Common myeloid progenitor, CD34-positive (primary cell): ENCODE results near the gene ERH.

ENCODE experiments used
- CTCF ChIA-PET: fragments of 350-600 bp; sonication (Branson Sonifier 250); formaldehyde crosslinking; loops from one replicate; lab custom pipeline; 2021; ENCODE audit warnings: antibody characterized with exemption; lab: Charles Lee
- POLR2A ChIA-PET: fragments of 350-600 bp; sonication (Branson Sonifier 250); formaldehyde crosslinking; loops from one replicate; lab custom pipeline; 2021; ENCODE audit warnings: antibody characterized with exemption; lab: Charles Lee
- DNase-seq, 3 donors: peaks; one replicate each; pipeline versions ENCODE4 v3.0.0 to v3.0.0-alpha.2; 2013
- H3K27ac ChIP-seq, 2 experiments: 1 replicate in 1 of 2; 2 replicates in 1 of 2; pipeline ENCODE4 v1.7.0; 2013; ENCODE audit warnings: inconsistent platforms in 2 of 2, low read length in 2 of 2, mild to moderate bottlenecking in 2 of 2, low read depth in 1 of 2, moderate library complexity in 1 of 2; ENCODE audit not compliant: severe bottlenecking in 2 of 2, insufficient read depth in 1 of 2, poor library complexity in 1 of 2
- H3K27me3 ChIP-seq, 5 experiments: replicated peaks in 2 of 5; 1 replicate in 3 of 5; 2 replicates in 2 of 5; pipeline versions ENCODE4 v1.6.1 to v1.7.0; 2013; ENCODE audit warnings: low read length in 4 of 5, mild to moderate bottlenecking in 2 of 5, moderate library complexity in 2 of 5, inconsistent platforms in 1 of 5; ENCODE audit not compliant: insufficient read depth in 5 of 5, control insufficient read depth in 4 of 5
- H3K36me3 ChIP-seq, 4 experiments: 1 replicate in 2 of 4; 2 replicates in 2 of 4; pipeline versions ENCODE4 v1.6.1 to v1.7.0; 2013; ENCODE audit warnings: low read length in 3 of 4, control low read depth in 1 of 4, mild to moderate bottlenecking in 1 of 4; ENCODE audit not compliant: control insufficient read depth in 4 of 4, insufficient read depth in 4 of 4
- H3K4me1 ChIP-seq, 4 experiments: 1 replicate in 3 of 4; 2 replicates in 1 of 4; pipeline versions ENCODE4 v1.6.1 to v1.7.1; 2013; ENCODE audit warnings: low read length in 3 of 4, mild to moderate bottlenecking in 3 of 4, control low read depth in 1 of 4, inconsistent platforms in 1 of 4, moderate library complexity in 1 of 4; ENCODE audit not compliant: control insufficient read depth in 4 of 4, insufficient read depth in 4 of 4; ENCODE audit errors: control extremely low read depth in 1 of 4
- H3K4me3 ChIP-seq, 7 experiments: 1 replicate in 4 of 7; 2 replicates in 3 of 7; pipeline versions ENCODE4 v1.5.1 to v1.7.0; 2013; ENCODE audit warnings: mild to moderate bottlenecking in 7 of 7, low read length in 6 of 7, moderate library complexity in 6 of 7, inconsistent platforms in 2 of 7, low read depth in 2 of 7, control low read depth in 1 of 7; ENCODE audit not compliant: insufficient read depth in 4 of 7, control insufficient read depth in 1 of 7; ENCODE audit errors: extremely low read depth in 1 of 7
- H3K9me3 ChIP-seq, 5 experiments: 1 replicate in 4 of 5; 2 replicates in 1 of 5; pipeline versions ENCODE4 v1.6.1 to v1.7.1; 2013; ENCODE audit warnings: low read length in 4 of 5, mild to moderate bottlenecking in 2 of 5, inconsistent platforms in 1 of 5, low read depth in 1 of 5, moderate library complexity in 1 of 5; ENCODE audit not compliant: control insufficient read depth in 4 of 5, insufficient read depth in 2 of 5; ENCODE audit errors: control extremely low read depth in 1 of 5
- whole genome bisulfite sequencing: methylation state at CpG from one replicate; pipeline ENCODE4 v1.1.5; 2013; ENCODE audit not compliant: insufficient coverage; 5-methylcytosine and 5-hydroxymethylcytosine counted together

Gene ERH

DNA sequence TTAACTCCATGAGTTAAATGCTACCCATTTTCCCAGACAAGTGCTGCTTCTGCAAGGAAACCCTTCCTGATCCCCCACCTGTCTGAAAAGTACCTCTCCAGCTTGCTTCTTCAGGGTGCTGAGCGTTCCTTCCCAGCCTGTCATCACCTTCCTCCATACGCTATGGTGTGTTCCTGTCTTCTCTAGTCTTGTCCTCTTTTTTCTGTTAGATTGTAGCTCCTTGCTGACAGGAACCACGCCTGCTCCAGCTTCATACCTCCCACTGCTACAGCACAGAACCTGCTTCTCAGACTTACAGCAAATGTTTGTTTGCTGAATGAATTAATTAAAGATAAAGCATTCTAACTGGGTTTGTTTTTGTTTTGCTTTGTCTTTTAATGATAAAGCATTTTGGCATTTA lies 39.1 kb downstream of the ERH start:
- H3K9me3 ChIP-seq, result no peaks in the 10 kb centered on the region
- H3K27ac ChIP-seq, result no peak overlapping the region
- peaks cover 0 to 9% (median 0%) of the 10 kb centered on the region in 4 experiments for H3K4me1 ChIP-seq
- CTCF ChIA-PET, result interaction anchor here (2.0 kb wide), 1 partner anchor 11 kb away, joined by 6 read pairs; no protein-coding TSS in a partner anchor
- POLR2A ChIA-PET, result no interaction called here
- H3K27me3 ChIP-seq, result no peaks in the 10 kb centered on the region
- H3K4me3 ChIP-seq, result no peak overlapping the region
- no peak for DNase-seq
- H3K36me3 ChIP-seq, result no peaks in the 10 kb centered on the region
- no CpG with 5 or more reads among the region's 3 CpGs for WGBS

DNA sequence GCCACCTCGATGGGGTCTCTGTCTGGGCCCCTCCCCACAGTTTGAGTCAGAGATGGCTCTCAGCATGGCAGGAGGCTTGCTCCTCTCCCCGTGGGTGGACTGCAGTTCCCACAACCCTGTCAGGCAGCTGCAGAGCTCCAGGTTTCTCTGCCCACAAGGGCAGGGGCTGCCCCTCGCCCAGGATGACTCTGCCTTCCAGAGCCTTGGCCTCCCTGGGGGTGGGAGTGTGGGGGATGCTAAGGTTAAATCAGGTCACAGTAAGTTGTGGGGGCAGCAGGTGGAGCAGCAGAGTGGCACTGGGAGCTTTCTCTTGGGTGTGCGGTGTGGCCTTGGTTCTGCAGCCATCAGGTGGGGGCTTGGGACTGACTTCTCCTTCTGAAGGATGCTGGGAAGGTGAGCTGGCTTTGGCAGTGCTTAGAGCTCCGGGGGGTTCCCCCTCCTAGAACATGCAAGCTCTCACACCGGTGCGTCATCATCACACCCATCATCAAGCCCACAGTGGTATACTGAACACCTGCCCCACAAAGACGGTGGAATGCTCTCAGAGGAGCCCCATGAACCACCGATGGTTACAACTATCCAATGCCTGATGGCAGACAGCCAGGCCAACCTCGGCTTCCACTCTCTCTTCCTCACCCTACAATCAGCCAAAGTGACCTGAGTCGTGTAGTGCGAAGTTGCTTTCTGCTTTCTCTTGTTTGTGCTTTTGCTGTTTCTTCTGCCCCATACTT lies 39.7 kb downstream of the ERH start:
- no peak overlapping the region for H3K27ac ChIP-seq
- DNase-seq, result no peak
- H3K4me1 ChIP-seq, result peaks cover 0 to 9% (median 0%) of the 10 kb centered on the region in 4 experiments
- ChIA-PET POLR2A (no interaction called here), CTCF (interaction anchor here (2.0 kb wide), 1 partner anchor 11 kb away, joined by 6 read pairs; no protein-coding TSS in a partner anchor)
- no peaks in the 10 kb centered on the region for H3K9me3 ChIP-seq
- 85% methylated on average over 11 of the region's 12 CpGs for WGBS
- H3K36me3 ChIP-seq, result no peaks in the 10 kb centered on the region
- no peak overlapping the region for H3K4me3 ChIP-seq
- H3K27me3 ChIP-seq, result no peaks in the 10 kb centered on the region

DNA sequence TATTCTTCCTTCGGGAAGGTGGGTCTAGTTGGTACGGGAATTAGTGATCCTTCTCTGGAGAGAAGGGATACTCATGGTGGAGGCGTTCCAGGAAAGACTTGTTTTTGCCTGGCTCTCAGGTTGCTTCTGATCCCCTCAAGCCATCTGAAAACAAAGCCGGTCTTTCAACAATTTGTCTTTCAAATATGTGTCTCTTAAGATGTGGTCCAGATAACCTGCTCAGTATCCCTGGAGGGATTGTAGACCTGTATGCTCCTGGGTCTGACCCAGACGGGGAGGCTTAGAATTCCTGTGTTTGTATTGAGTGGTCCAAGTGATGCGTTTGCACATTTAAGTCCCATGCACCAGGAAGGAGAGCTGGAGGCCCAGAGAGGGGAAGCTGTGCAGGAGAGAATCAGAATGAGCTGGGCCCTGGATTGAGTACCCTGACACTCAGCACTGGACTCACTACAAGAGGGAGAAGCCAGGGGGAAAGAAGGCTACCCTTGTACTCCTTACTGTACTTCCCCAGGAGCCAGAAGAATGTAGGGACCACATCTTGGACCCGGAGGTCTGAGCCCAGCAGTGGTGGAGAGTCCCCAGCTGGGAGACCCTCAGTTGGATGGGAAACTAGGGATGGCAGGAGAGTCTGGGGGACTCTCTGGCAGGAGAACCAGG lies 40.4 kb downstream of the ERH start:
- ChIA-PET POLR2A (no interaction called here), CTCF (interaction anchor here (2.0 kb wide), 1 partner anchor 12 kb away, joined by 6 read pairs; no protein-coding TSS in a partner anchor)
- Histone ChIP-seq H3K27me3 (no peaks in the 10 kb centered on the region), H3K27ac (no peak overlapping the region), H3K9me3 (no peaks in the 10 kb centered on the region), H3K4me1 (peaks cover 0 to 9% (median 0%) of the 10 kb centered on the region in 4 experiments), H3K36me3 (no peaks in the 10 kb centered on the region), H3K4me3 (no peak overlapping the region)
- WGBS, result 94% methylated on average over 7 of the region's 7 CpGs
- DNase-seq, result no peak

DNA sequence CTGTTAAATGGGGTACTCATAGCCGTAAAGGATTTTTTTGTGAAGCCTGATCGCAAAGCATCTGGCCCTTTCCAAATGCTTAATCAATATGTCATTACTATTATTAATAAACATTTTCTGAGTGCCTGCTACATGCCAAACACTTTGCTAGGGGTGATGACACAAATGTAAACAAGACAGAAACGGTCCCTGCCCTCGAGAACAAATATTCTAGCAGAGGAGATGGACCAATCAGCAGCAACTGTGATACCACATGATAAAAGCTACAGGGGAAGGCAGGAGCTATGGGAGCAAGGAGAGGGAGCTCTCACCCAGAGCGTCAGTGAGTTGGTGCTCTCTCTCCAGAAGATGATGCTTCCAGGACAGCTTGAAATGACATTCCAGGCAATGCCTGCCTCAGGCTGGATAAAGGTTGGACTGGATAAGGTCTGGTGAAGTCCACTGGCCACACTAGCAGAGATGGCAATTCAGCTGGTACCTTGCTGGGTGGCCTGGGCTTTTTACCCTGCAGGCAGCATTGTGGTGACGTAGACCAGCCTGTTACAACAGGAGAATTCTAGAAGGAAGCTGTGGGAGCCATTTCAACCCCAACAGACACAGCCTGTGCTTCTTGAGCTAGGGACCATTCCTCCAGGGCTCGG lies 41.1 kb downstream of the ERH start:
- Histone ChIP-seq H3K4me1 (peaks cover 0 to 9% (median 0%) of the 10 kb centered on the region in 4 experiments), H3K36me3 (no peaks in the 10 kb centered on the region), H3K4me3 (no peak overlapping the region), H3K27me3 (no peaks in the 10 kb centered on the region), H3K9me3 (no peaks in the 10 kb centered on the region), H3K27ac (no peak overlapping the region)
- CTCF ChIA-PET, result no interaction called here
- POLR2A ChIA-PET, result no interaction called here
- 100% methylated on average over 4 of the region's 7 CpGs for WGBS
- DNase-seq, result no peak

DNA sequence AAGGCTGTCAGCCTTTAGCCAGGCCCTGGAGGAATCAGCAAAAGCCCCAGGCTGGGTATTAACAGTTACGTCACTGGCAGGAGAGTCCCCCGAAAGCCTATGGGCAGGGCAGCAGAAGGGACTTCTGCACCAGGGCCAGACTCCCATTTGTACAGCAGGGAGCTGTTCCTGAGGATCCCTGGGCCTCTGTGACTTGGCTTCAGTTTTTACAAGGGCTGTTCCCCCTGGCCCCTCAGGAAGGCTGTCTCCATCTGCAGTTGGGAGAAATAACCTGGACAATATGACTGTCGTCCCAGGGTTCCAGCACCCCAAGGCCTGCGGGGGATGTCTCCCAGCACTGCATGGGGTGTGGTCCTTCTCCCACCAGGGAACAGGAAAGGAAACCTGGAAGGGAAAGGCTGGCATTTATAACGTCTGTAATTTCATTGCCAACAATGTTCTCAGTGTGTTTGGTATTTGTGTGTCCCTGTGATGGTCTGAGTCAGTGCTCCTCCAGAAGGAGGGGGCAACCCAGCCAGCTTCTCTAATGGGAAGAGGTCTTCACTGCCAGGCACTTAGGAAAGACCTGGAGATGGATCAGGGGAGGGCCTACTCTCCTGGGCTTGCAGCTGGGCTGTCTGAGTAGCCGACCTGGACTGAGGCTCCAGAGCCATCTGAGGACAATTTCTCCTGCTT lies 42.4 kb downstream of the ERH start:
- H3K36me3 ChIP-seq, result no peaks in the 10 kb centered on the region
- 98% methylated on average over 6 of the region's 6 CpGs for WGBS
- CTCF ChIA-PET, result interaction anchor here (0.7 to 0.8 kb wide), 2 partner anchors 13 to 41 kb away, joined by 3 to 5 read pairs; no protein-coding TSS in a partner anchor
- no peaks in the 10 kb centered on the region for H3K27me3 ChIP-seq
- no peak overlapping the region for H3K27ac ChIP-seq
- H3K4me3 ChIP-seq, result no peak overlapping the region
- no peaks in the 10 kb centered on the region for H3K9me3 ChIP-seq
- peaks cover 0 to 12% (median 0%) of the 10 kb centered on the region in 4 experiments for H3K4me1 ChIP-seq
- DNase-seq, result no peak
- POLR2A ChIA-PET, result no interaction called here

DNA sequence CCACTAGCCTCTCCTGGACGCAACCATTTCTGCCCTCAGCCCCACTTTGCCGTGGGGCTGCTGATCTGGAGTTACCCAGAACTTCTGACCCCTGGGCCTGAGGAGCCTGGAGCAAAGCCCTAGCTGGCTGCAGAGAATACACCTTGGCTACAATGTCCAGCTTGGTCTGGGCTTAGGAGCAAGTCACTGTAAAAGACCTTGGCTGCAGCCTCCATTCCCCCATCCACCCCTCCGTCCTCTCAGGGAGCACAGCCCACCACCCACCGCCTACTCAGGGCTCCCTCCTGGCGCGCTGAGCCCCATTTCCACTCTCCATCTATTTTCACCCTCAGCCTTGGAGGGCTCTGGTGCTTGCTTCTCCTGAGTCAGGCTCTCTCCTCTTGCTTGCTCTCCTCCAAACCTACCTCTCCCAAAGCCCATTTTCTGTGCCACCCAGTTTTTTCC lies 42.9 kb downstream of the ERH start:
- Histone ChIP-seq H3K9me3 (no peaks in the 10 kb centered on the region), H3K36me3 (no peaks in the 10 kb centered on the region), H3K4me1 (peaks cover 0 to 11% (median 0%) of the 10 kb centered on the region in 4 experiments), H3K27ac (no peak overlapping the region), H3K4me3 (no peak overlapping the region), H3K27me3 (no peaks in the 10 kb centered on the region)
- no peak for DNase-seq
- ChIA-PET CTCF (no interaction called here), POLR2A (interaction anchor here (0.6 kb wide), 1 partner anchor 397 kb away, joined by 3 read pairs; no protein-coding TSS in a partner anchor)
- 96% methylated on average over 6 of the region's 6 CpGs for WGBS
